A673 (cell line): ENCODE results near the gene C6orf58. TPM values are rescaled to one million over a fixed set of nuclear protein-coding genes. Genes with fewer than 3 reads are reported as not detected.
"Not testable (repeated sequence)": the region's sequence is repeated elsewhere in the genome, so short reads cannot be mapped to it uniquely, and the experiment has no call there.

Source experiments
- BruUV-seq: library from RNA; stranded (reverse); fragments of 400-500 nt; replicated peaks from 2 replicates; lab custom pipeline; 2021; lab: Mats Ljungman, UMichigan
- CTCF ChIA-PET: fragments of 300-600 bp; sonication (Branson Sonifier 250); formaldehyde crosslinking; loops from one replicate; lab custom pipeline; 2022; ENCODE audit warnings: antibody characterized with exemption; lab: Charles Lee
- POLR2A ChIA-PET: fragments of 300-600 bp; sonication (Branson Sonifier 250); formaldehyde crosslinking; loops from one replicate; lab custom pipeline; 2022; ENCODE audit warnings: antibody characterized with exemption; ENCODE audit not compliant: low non-redundant PET; lab: Charles Lee
- DNase-seq: peaks from one replicate; pipeline ENCODE4 v3.0.0-alpha.2; 2015; ENCODE audit warnings: low spot score
- H3K27ac ChIP-seq: fragments of 200-600 bp; sonication (generic); 2 replicates; pipeline ENCODE4 v1.5.1; 2016; ENCODE audit warnings: mixed run types, low read depth, mild to moderate bottlenecking, mixed read lengths, antibody characterized with exemption, low read length; ENCODE audit not compliant: poor library complexity, severe bottlenecking
- H3K27me3 ChIP-seq: fragments of 200-600 bp; sonication (generic); replicated peaks from 2 replicates; pipeline ENCODE4 v1.6.1; 2017; ENCODE audit warnings: mixed run types, low read depth, mild to moderate bottlenecking, mixed read lengths, antibody characterized with exemption, low read length; ENCODE audit not compliant: insufficient read depth, poor library complexity
- H3K36me3 ChIP-seq: fragments of 200-600 bp; sonication (generic); 2 replicates; pipeline ENCODE4 v1.6.1; 2016; ENCODE audit warnings: mixed run types, mild to moderate bottlenecking, mixed read lengths, antibody characterized with exemption, low read length; ENCODE audit not compliant: insufficient read depth, poor library complexity, severe bottlenecking
- H3K4me1 ChIP-seq: fragments of 200-600 bp; sonication (generic); 2 replicates; pipeline ENCODE4 v1.6.1; 2017; ENCODE audit warnings: mixed run types, mild to moderate bottlenecking, mixed read lengths, antibody characterized with exemption, low read length; ENCODE audit not compliant: insufficient read depth, poor library complexity, severe bottlenecking
- H3K4me3 ChIP-seq: fragments of 200-600 bp; sonication (generic); 2 replicates; pipeline ENCODE4 v1.5.1; 2016; ENCODE audit warnings: low read depth, mixed run types, mild to moderate bottlenecking, mixed read lengths, low read length; ENCODE audit not compliant: poor library complexity, severe bottlenecking
- H3K9me3 ChIP-seq: fragments of 200-600 bp; sonication (generic); 2 replicates; pipeline ENCODE4 v1.6.1; 2016; ENCODE audit warnings: mixed run types, low read depth, mild to moderate bottlenecking, mixed read lengths, antibody characterized with exemption, low read length; ENCODE audit not compliant: poor library complexity, severe bottlenecking
- EZH2 ChIP-seq: fragments of 200-600 bp; sonication (generic); IDR thresholded peaks from 2 replicates; pipeline ENCODE4 v1.6.1; 2017; ENCODE audit warnings: borderline replicate concordance, low read depth, mild to moderate bottlenecking, mixed read lengths, antibody characterized with exemption, low read length; ENCODE audit not compliant: poor library complexity, severe bottlenecking
- intact Hi-C: fragments of 100-400 bp; cut with micrococcal nuclease; formaldehyde crosslinking; loops from one replicate; pipeline ENCODE4 v1.10.0; 2022; ENCODE audit not compliant: unreplicated experiment
- total RNA-seq: library from RNA; stranded (reverse); gene quantifications from 2 replicates; pipeline ENCODE4 v1.2.3, GENCODE V29; 2021
- TF ChIP-seq, protein P1 (sequence below): fragments of 300-800, 200-600 bp; sonication (generic); conservative IDR thresholded peaks from 2 replicates; pipeline ENCODE4 v1.5.1; 2017; ENCODE audit warnings: low read depth, mild to moderate bottlenecking, antibody characterized with exemption, low read length, moderate library complexity, mixed read lengths

C6orf58 gene
- total RNA-seq, 1 experiment from 2014 or later, result 0.64 TPM

GRCh38 chr6:127589135-127589534 lies 12.2 kb downstream of the C6orf58 start:
- no peak for DNase-seq
- Histone ChIP-seq H3K4me3 (no peak overlapping the region), H3K27me3 (no peaks in the 10 kb centered on the region), H3K36me3 (no peaks in the 10 kb centered on the region), H3K9me3 (no peaks in the 10 kb centered on the region), H3K4me1 (no peaks in the 10 kb centered on the region), H3K27ac (no peak overlapping the region)
- ChIA-PET CTCF (no interaction called here), POLR2A (no interaction called here)
- no peak for TF ChIP-seq EZH2
- TF ChIP-seq, protein P1, sequence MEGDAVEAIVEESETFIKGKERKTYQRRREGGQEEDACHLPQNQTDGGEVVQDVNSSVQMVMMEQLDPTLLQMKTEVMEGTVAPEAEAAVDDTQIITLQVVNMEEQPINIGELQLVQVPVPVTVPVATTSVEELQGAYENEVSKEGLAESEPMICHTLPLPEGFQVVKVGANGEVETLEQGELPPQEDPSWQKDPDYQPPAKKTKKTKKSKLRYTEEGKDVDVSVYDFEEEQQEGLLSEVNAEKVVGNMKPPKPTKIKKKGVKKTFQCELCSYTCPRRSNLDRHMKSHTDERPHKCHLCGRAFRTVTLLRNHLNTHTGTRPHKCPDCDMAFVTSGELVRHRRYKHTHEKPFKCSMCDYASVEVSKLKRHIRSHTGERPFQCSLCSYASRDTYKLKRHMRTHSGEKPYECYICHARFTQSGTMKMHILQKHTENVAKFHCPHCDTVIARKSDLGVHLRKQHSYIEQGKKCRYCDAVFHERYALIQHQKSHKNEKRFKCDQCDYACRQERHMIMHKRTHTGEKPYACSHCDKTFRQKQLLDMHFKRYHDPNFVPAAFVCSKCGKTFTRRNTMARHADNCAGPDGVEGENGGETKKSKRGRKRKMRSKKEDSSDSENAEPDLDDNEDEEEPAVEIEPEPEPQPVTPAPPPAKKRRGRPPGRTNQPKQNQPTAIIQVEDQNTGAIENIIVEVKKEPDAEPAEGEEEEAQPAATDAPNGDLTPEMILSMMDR, result no peak
- no TSS peak for BruUV-seq
- intact Hi-C loops, result no loop called here

DNA sequence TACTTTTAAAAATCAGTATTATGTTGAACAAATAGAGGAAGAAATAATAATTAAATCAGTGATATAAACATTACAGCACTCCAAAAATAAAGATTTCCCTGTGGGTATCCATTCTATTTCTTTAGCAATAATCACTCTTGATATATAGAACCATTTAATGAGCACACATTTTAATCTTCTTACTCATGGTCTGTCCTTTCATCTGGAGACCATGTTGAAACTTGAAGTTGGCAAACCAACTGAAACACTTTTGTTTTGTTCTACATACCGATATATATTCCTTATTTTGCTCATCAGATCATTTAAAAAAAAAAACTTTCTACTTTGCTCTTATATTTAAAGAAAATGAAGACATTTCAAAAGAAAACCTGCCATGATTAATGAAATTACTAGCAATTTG lies 13.4 kb downstream of the C6orf58 start:
- no peaks in the 10 kb centered on the region for H3K36me3 ChIP-seq
- DNase-seq, result no peak
- no peak overlapping the region for H3K27ac ChIP-seq
- no peaks in the 10 kb centered on the region for H3K27me3 ChIP-seq
- H3K9me3 ChIP-seq, result no peaks in the 10 kb centered on the region
- TF ChIP-seq EZH2, result no peak
- TF ChIP-seq, protein P1, result no peak
- BruUV-seq, result no TSS peak
- no peak overlapping the region for H3K4me3 ChIP-seq
- CTCF ChIA-PET, result no interaction called here
- POLR2A ChIA-PET, result no interaction called here
- H3K4me1 ChIP-seq, result no peaks in the 10 kb centered on the region
- intact Hi-C loops, result no loop called here

GRCh38 chr6:127592964-127593363 lies 16.0 kb downstream of the C6orf58 start:
- H3K9me3 ChIP-seq, result no peaks in the 10 kb centered on the region
- no peaks in the 10 kb centered on the region for H3K4me1 ChIP-seq
- H3K4me3 ChIP-seq, result no peak overlapping the region
- no TSS peak for BruUV-seq
- CTCF ChIA-PET, result no interaction called here
- POLR2A ChIA-PET, result no interaction called here
- intact Hi-C loops, result no loop called here
- no peaks in the 10 kb centered on the region for H3K36me3 ChIP-seq
- no peaks in the 10 kb centered on the region for H3K27me3 ChIP-seq
- TF ChIP-seq EZH2, result no peak
- TF ChIP-seq, protein P1, result no peak
- no peak overlapping the region for H3K27ac ChIP-seq
- no peak for DNase-seq

DNA sequence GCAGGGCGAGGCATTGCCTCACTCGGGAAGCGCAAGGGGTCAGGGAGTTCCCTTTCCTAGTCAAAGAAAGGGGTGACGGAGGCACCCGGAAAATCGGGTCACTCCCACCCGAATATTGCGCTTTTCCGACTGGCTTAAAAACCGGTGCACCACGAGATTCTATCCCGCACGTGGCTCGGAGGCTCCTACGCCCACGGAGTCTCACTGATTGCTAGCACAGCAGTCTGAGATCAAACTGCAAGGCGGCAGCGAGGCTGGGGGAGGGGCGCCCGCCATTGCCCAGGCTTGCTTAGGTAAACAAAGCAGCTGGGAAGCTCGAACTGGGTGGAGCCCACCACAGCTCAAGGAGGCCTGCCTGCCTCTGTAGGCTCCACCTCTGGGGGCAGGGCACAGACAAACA lies 16.5 kb downstream of the C6orf58 start:
- CTCF ChIA-PET, intact Hi-C loops, H3K4me3 ChIP-seq, H3K27me3 ChIP-seq, BruUV-seq, H3K9me3 ChIP-seq, H3K27ac ChIP-seq, H3K4me1 ChIP-seq, H3K36me3 ChIP-seq, DNase-seq, POLR2A ChIA-PET: not testable (repeated sequence)
